ENCODE results near the gene IGFBP5. TPM values are rescaled to one million over a fixed set of nuclear protein-coding genes. Genes with fewer than 3 reads are reported as not detected.
A peak's percentile ranks its signal among the peaks of the same experiment; 100 is the strongest.

IGFBP5 gene
- total RNA-seq, 2 donors from 2014 or later, result 44.6 to 68.2 TPM

- no peak overlapping the region for H3K27ac ChIP-seq
- peaks cover 4% of the 10 kb centered on the region for H3K4me1 ChIP-seq
Observed at GRCh38 chr2:216633616-216634369, 61.6 kb downstream of the IGFBP5 start.

GRCh38 chr2:216632952-216633615 lies 62.3 kb downstream of the IGFBP5 start, which contains the start of gene IGFBP2:
Gene IGFBP2 (plus strand): TSS chr2:216633420. CDS start chr2:216633524, 104 bp downstream.
- peaks cover 11% of the 10 kb centered on the region for H3K27me3 ChIP-seq
- peak within 1 kb of the TSS; percentile 44 for H3K4me3 ChIP-seq
- H3K36me3 ChIP-seq, result no peaks in the 10 kb centered on the region
- DNase-seq, result peak; percentile 46
- no peak within 1 kb of the TSS for H3K27ac ChIP-seq
- H3K9me3 ChIP-seq, result no peaks in the 10 kb centered on the region
- peak within 1 kb of the TSS; percentile 61 to 82 for H3K9ac ChIP-seq (ENCODE audit: low read depth in 2 of 2, low read length in 2 of 2)
- intact Hi-C loops (cut with DNase I), result no loop called here
- no peak for TF ChIP-seq CTCF (IDR thresholded peaks at IDR 0.05)
- H3K4me1 ChIP-seq, result peaks cover 4% of the 10 kb centered on the region

More at GRCh38 chr2:216633616-216634369, 61.6 kb downstream of the IGFBP5 start:
- intact Hi-C loops (cut with DNase I), result no loop called here
- TF ChIP-seq CTCF (IDR thresholded peaks at IDR 0.05), result no peak
- Histone ChIP-seq H3K9me3 (no peaks in the 10 kb centered on the region), H3K36me3 (no peaks in the 10 kb centered on the region), H3K4me3 (peak overlapping the region; percentile 44), H3K27me3 (peaks cover 11% of the 10 kb centered on the region), H3K9ac (ENCODE audit: low read depth in 2 of 2, low read length in 2 of 2) (peak overlapping the region; percentile 61 to 82)
- peak; percentile 23 for DNase-seq

GRCh38 chr2:216632346-216632951 lies 62.9 kb downstream of the IGFBP5 start:
- Histone ChIP-seq H3K27ac (no peak overlapping the region), H3K9ac (ENCODE audit: low read depth in 2 of 2, low read length in 2 of 2) (peak overlapping the region in 1 of 2 donors; percentile 46), H3K9me3 (no peaks in the 10 kb centered on the region), H3K36me3 (no peaks in the 10 kb centered on the region), H3K4me3 (no peak overlapping the region), H3K27me3 (peaks cover 11% of the 10 kb centered on the region), H3K4me1 (peaks cover 4% of the 10 kb centered on the region)
- intact Hi-C loops (cut with DNase I), result no loop called here
- no peak for TF ChIP-seq CTCF (IDR thresholded peaks at IDR 0.05)
- DNase-seq, result no peak

GRCh38 chr2:216629784-216630183 lies 65.6 kb downstream of the IGFBP5 start:
- peaks cover 11% of the 10 kb centered on the region for H3K27me3 ChIP-seq

More at GRCh38 chr2:216629784-216630183, 65.6 kb downstream of the IGFBP5 start:
- Histone ChIP-seq H3K27ac (no peak overlapping the region), H3K4me3 (no peak overlapping the region), H3K4me1 (peaks cover 4% of the 10 kb centered on the region), H3K36me3 (no peaks in the 10 kb centered on the region), H3K9me3 (no peaks in the 10 kb centered on the region), H3K9ac (ENCODE audit: low read depth in 2 of 2, low read length in 2 of 2) (no peak overlapping the region)
- no peak for DNase-seq
- intact Hi-C loops (cut with DNase I), result no loop called here
- no peak for TF ChIP-seq CTCF (IDR thresholded peaks at IDR 0.05)
